Lower leg skin (tissue), 3 donors: Measurements from ENCODE around the gene G2E3.

Source experiments
- POLR2A ChIP-seq, 2 donors: fragments of 450-650 bp; IDR thresholded peaks; one replicate each; pipeline ENCODE4 v1.6.1; 2016 to 2017; ENCODE audit warnings: antibody characterized with exemption in 2 of 2, mild to moderate bottlenecking in 1 of 2, moderate library complexity in 1 of 2
- TF ChIP-seq, protein P1 (sequence below), 3 donors: fragments of 450-650 bp; IDR thresholded peaks; one replicate each; pipeline ENCODE4 v1.5.1; 2016; ENCODE audit warnings: antibody characterized with exemption in 3 of 3, mild to moderate bottlenecking in 3 of 3, moderate library complexity in 2 of 3

DNA sequence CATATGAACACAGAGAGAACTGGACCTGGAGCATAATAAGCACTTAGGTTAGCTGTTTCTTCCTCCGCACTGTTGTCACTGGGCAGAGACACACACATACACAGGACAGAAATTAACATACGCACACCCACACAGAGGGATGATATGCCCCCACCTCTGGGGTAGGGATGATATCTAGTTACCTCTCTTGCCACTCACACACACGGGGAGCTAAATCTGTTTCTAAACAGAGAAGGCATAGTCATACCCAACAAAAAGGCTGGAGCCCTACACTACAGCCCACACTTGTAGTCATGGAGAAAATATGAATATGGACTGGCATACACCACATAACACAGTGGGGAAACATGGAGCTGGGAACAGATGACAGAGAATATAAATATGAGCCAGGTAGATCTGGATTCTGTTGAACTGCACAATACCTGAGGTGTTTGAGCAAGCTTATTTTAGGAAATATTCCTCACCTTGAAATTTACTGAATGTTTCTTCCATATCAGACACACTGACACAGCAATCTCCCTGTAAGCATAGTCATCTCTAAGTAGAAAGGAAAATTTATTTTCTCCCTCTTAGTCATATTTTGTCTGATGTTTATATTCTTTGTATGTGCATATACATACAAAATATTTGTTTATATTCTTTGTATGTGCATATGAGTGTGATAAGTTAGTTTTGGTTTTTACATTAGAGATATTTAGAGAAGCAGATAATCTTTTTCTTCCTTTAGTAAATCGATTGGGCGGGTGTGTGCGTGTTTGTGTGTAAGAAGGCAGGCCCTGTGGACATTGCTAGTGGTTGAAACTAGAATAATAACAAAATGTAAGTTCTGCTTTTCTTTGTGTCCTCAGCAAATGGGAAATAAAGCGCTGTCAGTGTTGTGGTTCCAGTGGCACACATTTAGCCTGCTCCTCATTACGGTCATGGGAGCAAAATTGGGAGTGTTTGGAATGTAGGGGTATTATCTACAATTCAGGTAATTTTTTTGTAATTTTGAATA lies 42.3 kb downstream of the G2E3 start:
- TF ChIP-seq, protein P1, sequence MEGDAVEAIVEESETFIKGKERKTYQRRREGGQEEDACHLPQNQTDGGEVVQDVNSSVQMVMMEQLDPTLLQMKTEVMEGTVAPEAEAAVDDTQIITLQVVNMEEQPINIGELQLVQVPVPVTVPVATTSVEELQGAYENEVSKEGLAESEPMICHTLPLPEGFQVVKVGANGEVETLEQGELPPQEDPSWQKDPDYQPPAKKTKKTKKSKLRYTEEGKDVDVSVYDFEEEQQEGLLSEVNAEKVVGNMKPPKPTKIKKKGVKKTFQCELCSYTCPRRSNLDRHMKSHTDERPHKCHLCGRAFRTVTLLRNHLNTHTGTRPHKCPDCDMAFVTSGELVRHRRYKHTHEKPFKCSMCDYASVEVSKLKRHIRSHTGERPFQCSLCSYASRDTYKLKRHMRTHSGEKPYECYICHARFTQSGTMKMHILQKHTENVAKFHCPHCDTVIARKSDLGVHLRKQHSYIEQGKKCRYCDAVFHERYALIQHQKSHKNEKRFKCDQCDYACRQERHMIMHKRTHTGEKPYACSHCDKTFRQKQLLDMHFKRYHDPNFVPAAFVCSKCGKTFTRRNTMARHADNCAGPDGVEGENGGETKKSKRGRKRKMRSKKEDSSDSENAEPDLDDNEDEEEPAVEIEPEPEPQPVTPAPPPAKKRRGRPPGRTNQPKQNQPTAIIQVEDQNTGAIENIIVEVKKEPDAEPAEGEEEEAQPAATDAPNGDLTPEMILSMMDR (IDR thresholded peaks at IDR 0.05), result no peak
- no peak for TF ChIP-seq POLR2A (IDR thresholded peaks at IDR 0.05)
